Medulla oblongata (tissue), 1 donor: ENCODE measurements around the gene PPP1R13B.

ENCODE experiments used
- DNase-seq: peaks from one replicate; pipeline ENCODE4 v3.0.0-alpha.2; 2015; ENCODE audit errors: extremely low spot score

Gene PPP1R13B

GRCh38 chr14:103744621-103745395 lies 102.6 kb downstream of the PPP1R13B start:
- DNase-seq: no peak

GRCh38 chr14:103743691-103744090 lies 103.7 kb downstream of the PPP1R13B start:
- peak; percentile 31 for DNase-seq

- DNase-seq: no peak
Measured at GRCh38 chr14:103742499-103743255, 104.7 kb downstream of the PPP1R13B start.

GRCh38 chr14:103741876-103742275 lies 105.5 kb downstream of the PPP1R13B start:
- no peak for DNase-seq

- DNase-seq: no peak
Measured at GRCh38 chr14:103740991-103741689, 106.2 kb downstream of the PPP1R13B start.

- DNase-seq: no peak
Measured at GRCh38 chr14:103739793-103740501, 107.4 kb downstream of the PPP1R13B start.

- no peak for DNase-seq
Measured at GRCh38 chr14:103739466-103739792, 107.9 kb downstream of the PPP1R13B start.

- DNase-seq: peak; percentile 35
Measured at GRCh38 chr14:103738701-103739451, 108.5 kb downstream of the PPP1R13B start.

- DNase-seq: no peak
Measured at GRCh38 chr14:103738166-103738565, 109.2 kb downstream of the PPP1R13B start.

GRCh38 chr14:103737432-103738045 lies 109.8 kb downstream of the PPP1R13B start:
- no peak for DNase-seq

- peak; percentile 73 for DNase-seq
Measured at GRCh38 chr14:103736546-103737431, 110.6 kb downstream of the PPP1R13B start.

GRCh38 chr14:103735815-103736545 lies 111.4 kb downstream of the PPP1R13B start:
- no peak for DNase-seq

- peak; percentile 53 for DNase-seq
Measured at GRCh38 chr14:103735439-103735814, 111.9 kb downstream of the PPP1R13B start.

GRCh38 chr14:103735022-103735421 lies 112.4 kb downstream of the PPP1R13B start:
- no peak for DNase-seq

- DNase-seq: no peak
Measured at GRCh38 chr14:103734081-103734888, 113.1 kb downstream of the PPP1R13B start.

- no peak for DNase-seq
Measured at GRCh38 chr14:103733651-103734050, 113.7 kb downstream of the PPP1R13B start.

- DNase-seq: no peak
Measured at GRCh38 chr14:103732868-103733620, 114.3 kb downstream of the PPP1R13B start.
